H1 (cell line): ENCODE results near the gene RAB3IL1. TPM values are rescaled to one million over a fixed set of nuclear protein-coding genes. Genes with fewer than 3 reads are reported as not detected.

Experiments
- CTCF ChIA-PET: fragments of 300-600 bp; sonication (Branson Sonifier 250); formaldehyde crosslinking; loops from one replicate; lab custom pipeline; 2021; ENCODE audit not compliant: partially characterized antibody; lab: Charles Lee
- POLR2A ChIA-PET: fragments of 300-600 bp; sonication (Branson Sonifier 250); formaldehyde crosslinking; loops from one replicate; lab custom pipeline; 2021; ENCODE audit warnings: inconsistent platforms; ENCODE audit not compliant: partially characterized antibody; lab: Charles Lee
- DNase-seq, 2 experiments: peaks; one replicate each; pipeline versions ENCODE4 v3.0.0 to v3.0.0-alpha.2; 2010 to 2022; ENCODE audit warnings: low spot score in 2 of 2, low read depth in 1 of 2, mixed read lengths in 1 of 2
- FAIRE-seq: peaks from 2 replicates; lab custom pipeline; 2011; peaks lifted over from hg19 to GRCh38; lab: Jason Lieb, UNC
- H2AFZ ChIP-seq: 2 replicates; pipeline ENCODE4 v1.8.1; 2012; ENCODE audit warnings: low read length, inconsistent platforms
- H2AK5ac ChIP-seq: 2 replicates; pipeline ENCODE4 v1.6.1; 2013; ENCODE audit warnings: low read depth, low read length
- H2BK120ac ChIP-seq: replicated peaks from 2 replicates; pipeline ENCODE3; 2013; ENCODE audit warnings: low read depth, low read length, inconsistent platforms
- H2BK12ac ChIP-seq: 2 replicates; pipeline ENCODE4 v1.6.1; 2013; ENCODE audit warnings: low read depth, low read length
- H2BK15ac ChIP-seq: 2 replicates; pipeline ENCODE4 v1.6.1; 2013; ENCODE audit warnings: low read length
- H2BK20ac ChIP-seq: 2 replicates; pipeline ENCODE4 v1.6.1; 2013; ENCODE audit warnings: low read length
- H2BK5ac ChIP-seq: 2 replicates; pipeline ENCODE4 v1.6.1; 2013; ENCODE audit warnings: low read depth, low read length
- H3K14ac ChIP-seq: 2 replicates; pipeline ENCODE4 v1.6.1; 2013; ENCODE audit warnings: inconsistent platforms; ENCODE audit not compliant: insufficient read length
- H3K18ac ChIP-seq: 2 replicates; pipeline ENCODE4 v1.6.1; 2013; ENCODE audit warnings: low read length; ENCODE audit errors: extremely low read depth
- H3K23ac ChIP-seq: 2 replicates; pipeline ENCODE4 v1.6.1; 2013; ENCODE audit warnings: inconsistent platforms; ENCODE audit not compliant: insufficient read length
- H3K23me2 ChIP-seq: 2 replicates; pipeline ENCODE4 v1.6.1; 2013; ENCODE audit warnings: low read depth, low read length
- H3K27ac ChIP-seq: 2 replicates; pipeline ENCODE4 v1.6.1; 2011; ENCODE audit warnings: low read depth, low read length, inconsistent platforms
- H3K27me3 ChIP-seq, 4 experiments: replicated peaks in 1 of 4; 1 replicate in 1 of 4; 2 replicates in 3 of 4; pipeline versions ENCODE4 v1.6.1 to v1.8.1; 2011 to 2013; ENCODE audit warnings: low read length in 3 of 4, mild to moderate bottlenecking in 3 of 4, inconsistent platforms in 2 of 4, mixed read lengths in 2 of 4, moderate library complexity in 1 of 4; ENCODE audit not compliant: control insufficient read depth in 3 of 4, insufficient read depth in 3 of 4; ENCODE audit errors: extremely low read depth in 1 of 4
- H3K36me3 ChIP-seq, 4 experiments: 2 replicates each; pipeline versions ENCODE4 v1.6.1 to v1.8.1; 2011 to 2013; ENCODE audit warnings: mild to moderate bottlenecking in 4 of 4, low read length in 3 of 4, moderate library complexity in 2 of 4, control low read depth in 1 of 4, inconsistent platforms in 1 of 4; ENCODE audit not compliant: insufficient read depth in 4 of 4, control insufficient read depth in 2 of 4
- H3K4ac ChIP-seq: replicated peaks from 2 replicates; pipeline ENCODE3; 2013; ENCODE audit warnings: low read length, low read depth, mixed read lengths, inconsistent platforms; ENCODE audit not compliant: insufficient read length
- H3K4me1 ChIP-seq, 4 experiments: replicated peaks in 1 of 4; 1 replicate in 1 of 4; 2 replicates in 3 of 4; pipeline versions ENCODE4 v1.6.1 to v1.8.1; 2011 to 2013; ENCODE audit warnings: low read length in 3 of 4, inconsistent platforms in 2 of 4, mixed read lengths in 1 of 4; ENCODE audit not compliant: insufficient read depth in 4 of 4, control insufficient read depth in 3 of 4
- H3K4me2 ChIP-seq, 2 experiments: 2 replicates each; pipeline versions ENCODE4 v1.6.1 to v1.8.1; 2011 to 2013; ENCODE audit warnings: low read depth in 2 of 2, low read length in 2 of 2, control low read depth in 1 of 2, inconsistent platforms in 1 of 2, mild to moderate bottlenecking in 1 of 2; ENCODE audit not compliant: insufficient read depth in 1 of 2
- H3K4me3 ChIP-seq, 4 experiments: fragments of 200-600, 300-600 bp in 1 of 4; sonication (generic), shearing (Covaris generic), sonication (Bioruptor Twin) in 1 of 4; 2 replicates each; pipeline versions ENCODE4 v1.5.1 to v1.8.1; 2011 to 2016; ENCODE audit warnings: low read length in 4 of 4, low read depth in 3 of 4, control low read depth in 2 of 4, inconsistent platforms in 2 of 4, mild to moderate bottlenecking in 2 of 4, mixed read lengths in 1 of 4, moderate library complexity in 1 of 4; ENCODE audit not compliant: insufficient read depth in 2 of 4; ENCODE audit errors: extremely low read depth in 1 of 4
- H3K56ac ChIP-seq: replicated peaks from 2 replicates; pipeline ENCODE3; 2013; ENCODE audit warnings: low read depth, mild to moderate bottlenecking, mixed read lengths, low read length, inconsistent platforms; ENCODE audit not compliant: insufficient read length
- H3K79me1 ChIP-seq: 2 replicates; pipeline ENCODE4 v1.6.1; 2013; ENCODE audit warnings: low read depth, low read length, control low read depth
- H3K79me2 ChIP-seq, 2 experiments: 2 replicates each; pipeline versions ENCODE4 v1.6.1 to v1.8.1; 2012 to 2013; ENCODE audit warnings: low read length in 2 of 2, mild to moderate bottlenecking in 2 of 2, inconsistent platforms in 1 of 2; ENCODE audit not compliant: insufficient read depth in 2 of 2, control insufficient read depth in 1 of 2
- H3K9ac ChIP-seq, 4 experiments: replicated peaks in 1 of 4; 1 replicate in 1 of 4; 2 replicates in 3 of 4; pipeline versions ENCODE4 v1.6.1 to v1.8.1; 2011 to 2013; ENCODE audit warnings: low read depth in 3 of 4, low read length in 3 of 4, control low read depth in 2 of 4, mild to moderate bottlenecking in 2 of 4, moderate library complexity in 2 of 4, inconsistent platforms in 1 of 4; ENCODE audit errors: extremely low read depth in 1 of 4
- H3K9me3 ChIP-seq, 2 experiments: 2 replicates each; pipeline versions ENCODE4 v1.6.1 to v1.8.1; 2012 to 2013; ENCODE audit warnings: mild to moderate bottlenecking in 2 of 2, moderate library complexity in 2 of 2, control low read depth in 1 of 2, inconsistent platforms in 1 of 2, low read depth in 1 of 2, low read length in 1 of 2, mixed read lengths in 1 of 2; ENCODE audit not compliant: insufficient read depth in 2 of 2
- H4K20me1 ChIP-seq, 2 experiments: replicated peaks in 1 of 2; 2 replicates each; pipeline versions ENCODE3 to v1.8.1; 2011 to 2013; ENCODE audit warnings: inconsistent platforms in 2 of 2, low read length in 2 of 2, mild to moderate bottlenecking in 1 of 2; ENCODE audit not compliant: insufficient read depth in 2 of 2, control insufficient read depth in 1 of 2
- H4K5ac ChIP-seq: 2 replicates; pipeline ENCODE4 v1.6.1; 2013; ENCODE audit warnings: low read length, low read depth, mixed read lengths, inconsistent platforms; ENCODE audit not compliant: insufficient read length
- H4K8ac ChIP-seq: 2 replicates; pipeline ENCODE4 v1.8.0; 2013; ENCODE audit warnings: mild to moderate bottlenecking, moderate library complexity, low read length, inconsistent platforms; ENCODE audit not compliant: insufficient read depth; ENCODE audit errors: extremely low read depth
- H4K91ac ChIP-seq: replicated peaks from 2 replicates; pipeline ENCODE3; 2013; ENCODE audit warnings: low read length, mixed read lengths, inconsistent platforms; ENCODE audit not compliant: insufficient read length
- CREB1 ChIP-seq: IDR thresholded peaks from 2 replicates; pipeline ENCODE4 v1.6.1; 2012; ENCODE audit warnings: inconsistent platforms
- MAX ChIP-seq: IDR thresholded peaks from 2 replicates; pipeline ENCODE4 v1.6.1; 2012; ENCODE audit warnings: inconsistent platforms
- POU5F1 ChIP-seq: IDR thresholded peaks from 2 replicates; pipeline ENCODE4 v1.6.1; 2011; ENCODE audit warnings: low read depth, mild to moderate bottlenecking, low read length, moderate library complexity
- RBBP5 ChIP-seq: IDR thresholded peaks from 2 replicates; pipeline ENCODE4 v1.7.1; 2012; ENCODE audit warnings: low read depth, mild to moderate bottlenecking, inconsistent platforms, low read length, moderate library complexity, borderline replicate concordance
- SIN3A ChIP-seq, 2 experiments: IDR thresholded peaks in 1 of 2; conservative IDR thresholded peaks in 1 of 2; 2 replicates each; pipeline ENCODE4 v1.6.1; 2011 to 2012; ENCODE audit warnings: low read length in 2 of 2, improper control_type of control experiment in 1 of 2, low read depth in 1 of 2, mild to moderate bottlenecking in 1 of 2
- SRF ChIP-seq: IDR thresholded peaks from 2 replicates; pipeline ENCODE4 v1.6.1; 2011; ENCODE audit warnings: mild to moderate bottlenecking, low read depth, low read length, moderate library complexity
- TAF1 ChIP-seq: IDR thresholded peaks from 2 replicates; pipeline ENCODE4 v1.6.1; 2011; ENCODE audit warnings: mild to moderate bottlenecking, low read depth, low read length
- WGBS, 2 experiments: shearing (Covaris generic) in 1 of 2; methylation state at CpG; one replicate each; pipeline versions ENCODE4 v1.1.6 to v1.1.7; 2013 to 2015; ENCODE audit warnings: low lambda C conversion rate in 2 of 2, mixed read lengths in 2 of 2, inconsistent platforms in 1 of 2, low coverage in 1 of 2, missing lambda C conversion rate in 1 of 2; ENCODE audit not compliant: insufficient replicate concordance in 2 of 2, insufficient coverage in 1 of 2, insufficient read length in 1 of 2; ENCODE audit errors: extremely low coverage in 1 of 2, missing lambda C conversion rate in 1 of 2; 5-methylcytosine and 5-hydroxymethylcytosine counted together
- polyA plus RNA-seq, 7 experiments: library from polyadenylated mRNA; depleted of rRNA in 3 of 7; stranded (reverse) in 5 of 7; unstranded in 2 of 7; fragments of >200 nt in 5 of 7; fragments of 200-250 nt in 2 of 7; gene quantifications; 1 replicate in 5 of 7; 2 replicates in 1 of 7; 4 replicates in 1 of 7; pipeline versions ENCODE4 v1.2.1 to v1.2.3, GENCODE V29; 2011 to 2013; ENCODE audit warnings: missing spikeins in 2 of 7, mixed read lengths in 2 of 7
- total RNA-seq: library from RNA; stranded (reverse); fragmentation: NEBNext Ultra II Directional; extraction: Animal tissue kit (Norgen Biotek cat#: 25700); gene quantifications from 2 replicates; pipeline ENCODE4 v1.2.1, GENCODE V29; 2021
- TF ChIP-seq, protein P1 (sequence below), 3 experiments: IDR thresholded peaks; 1 replicate in 2 of 3; 2 replicates in 1 of 3; pipeline versions ENCODE4 v1.5.1 to v1.6.1; 2011; ENCODE audit warnings: low read length in 3 of 3, mild to moderate bottlenecking in 3 of 3, inconsistent platforms in 2 of 3, low read depth in 1 of 3, moderate library complexity in 1 of 3; ENCODE audit not compliant: insufficient read depth in 1 of 3; ENCODE audit errors: control extremely low read depth in 1 of 3

The RAB3IL1 gene
- total and polyA plus RNA-seq, 2 of the 8 experiments (the other 6 are each of a cell fraction or from before 2014, with no cell fraction given) = 6.8 to 7.9 TPM

GRCh38 chr11:61891331-61892084 is 25.9 kb downstream of the RAB3IL1 start, which contains the start of gene FADS3:
TSS of gene FADS3 (minus strand) at chr11:61891545. CDS start at chr11:61891381, 164 bp downstream.
- ChIA-PET POLR2A (interaction anchor here (0.7 to 2.0 kb wide), 6 partner anchors 13 to 59 kb away, joined by 3 to 6 read pairs (median 4); partner anchors contain the start of gene BEST1), CTCF (interaction anchor here (1.0 to 23.2 kb wide), 5 partner anchors 9 to 64 kb away, joined by 3 to 658 read pairs (median 5); partner anchors contain the start of gene BEST1)
- no peaks in the 10 kb centered on the region for H3K9me3 ChIP-seq
- no peaks in the 10 kb centered on the region for H3K27me3 ChIP-seq
- H3K23ac ChIP-seq = no peak within 1 kb of the TSS
- H3K4me2 ChIP-seq = peak within 1 kb of the TSS; percentile 90 to 98
- H2BK5ac ChIP-seq = no peak within 1 kb of the TSS; the same call in 1 of the 2 replicates
- H3K14ac ChIP-seq = no peak within 1 kb of the TSS
- peak within 1 kb of the TSS; percentile 2 to 52 (median 36); a peak in 6 of 7 replicates for H3K9ac ChIP-seq
- H2BK120ac ChIP-seq = no peak within 1 kb of the TSS
- H3K36me3 ChIP-seq = no peaks in the 10 kb centered on the region
- no peak within 1 kb of the TSS for H2BK20ac ChIP-seq
- H3K27ac ChIP-seq = no peak within 1 kb of the TSS
- peaks cover 0 to 2% of the 10 kb centered on the region in 2 experiments; a peak in 1 of 4 replicates for H3K79me2 ChIP-seq
- H4K20me1 ChIP-seq = peaks cover 2 to 4% of the 10 kb centered on the region in 2 experiments
- H3K56ac ChIP-seq = peak within 1 kb of the TSS; percentile 59
- whole genome bisulfite sequencing, 2 experiments = 1% methylated on average over 31 of the region's 96 CpGs; no CpG with 5 or more reads in 1 of the 2 experiments
- H2BK12ac ChIP-seq = peak within 1 kb of the TSS; percentile 43; the same call in 1 of the 2 replicates
- H3K23me2 ChIP-seq = peaks cover 8% of the 10 kb centered on the region; the same call in 1 of the 2 replicates
- peak within 1 kb of the TSS; percentile 69 to 81 (median 74) for H3K4me3 ChIP-seq
- no peak within 1 kb of the TSS for H2AK5ac ChIP-seq
- peak within 1 kb of the TSS; percentile 46 for H3K4ac ChIP-seq
- peak within 1 kb of the TSS; percentile 42 for H4K91ac ChIP-seq
- peak; percentile 73 to 93 for DNase-seq
- H3K18ac ChIP-seq = peak within 1 kb of the TSS; percentile 96
- no peak for FAIRE-seq
- peak within 1 kb of the TSS; percentile 60 for H4K8ac ChIP-seq
- peaks cover 0 to 11% (median 8%) of the 10 kb centered on the region in 4 experiments; a peak in 6 of 7 replicates for H3K4me1 ChIP-seq
- H3K79me1 ChIP-seq = no peaks in the 10 kb centered on the region; the same call in 1 of the 2 replicates
- H2AFZ ChIP-seq = peak within 1 kb of the TSS; percentile 54; the same call in 1 of the 2 replicates
- peak within 1 kb of the TSS; percentile 46 for H4K5ac ChIP-seq
- H2BK15ac ChIP-seq = no peak within 1 kb of the TSS; the same call in 1 of the 2 replicates
- 0 out of 2 replicates have a peak, but pooled peaks have one; percentile 14 for TF ChIP-seq TAF1
- peak; percentile 48; the same call in 1 of the 2 replicates for TF ChIP-seq RBBP5
- TF ChIP-seq SRF = no peak
- TF ChIP-seq, protein P1, sequence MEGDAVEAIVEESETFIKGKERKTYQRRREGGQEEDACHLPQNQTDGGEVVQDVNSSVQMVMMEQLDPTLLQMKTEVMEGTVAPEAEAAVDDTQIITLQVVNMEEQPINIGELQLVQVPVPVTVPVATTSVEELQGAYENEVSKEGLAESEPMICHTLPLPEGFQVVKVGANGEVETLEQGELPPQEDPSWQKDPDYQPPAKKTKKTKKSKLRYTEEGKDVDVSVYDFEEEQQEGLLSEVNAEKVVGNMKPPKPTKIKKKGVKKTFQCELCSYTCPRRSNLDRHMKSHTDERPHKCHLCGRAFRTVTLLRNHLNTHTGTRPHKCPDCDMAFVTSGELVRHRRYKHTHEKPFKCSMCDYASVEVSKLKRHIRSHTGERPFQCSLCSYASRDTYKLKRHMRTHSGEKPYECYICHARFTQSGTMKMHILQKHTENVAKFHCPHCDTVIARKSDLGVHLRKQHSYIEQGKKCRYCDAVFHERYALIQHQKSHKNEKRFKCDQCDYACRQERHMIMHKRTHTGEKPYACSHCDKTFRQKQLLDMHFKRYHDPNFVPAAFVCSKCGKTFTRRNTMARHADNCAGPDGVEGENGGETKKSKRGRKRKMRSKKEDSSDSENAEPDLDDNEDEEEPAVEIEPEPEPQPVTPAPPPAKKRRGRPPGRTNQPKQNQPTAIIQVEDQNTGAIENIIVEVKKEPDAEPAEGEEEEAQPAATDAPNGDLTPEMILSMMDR (IDR thresholded peaks at IDR 0.05; ENCODE audit: control extremely low read depth in 1 of 3, insufficient read depth in 1 of 3, low read depth in 1 of 3, low read length in 3 of 3) = no peak
- no peak for TF ChIP-seq POU5F1
- TF ChIP-seq SIN3A (conservative IDR thresholded peaks at IDR 0.05 in 1 of 2, IDR thresholded peaks at IDR 0.05 in 1 of 2; ENCODE audit: low read depth in 1 of 2, low read length in 2 of 2) = no peak
- peak; percentile 94 for TF ChIP-seq CREB1
- peak; percentile 68 for TF ChIP-seq MAX
